HepG2 (cell line): ENCODE measurements around the gene AMBRA1. TPM values are rescaled to one million over a fixed set of nuclear protein-coding genes. Genes with fewer than 3 reads are reported as not detected.
A peak's percentile ranks its signal among the peaks of the same experiment; 100 is the strongest.

ENCODE experiments used
- ARNTL ChIP-seq: sonication (generic); formaldehyde crosslinking; IDR thresholded peaks from 2 replicates; pipeline ENCODE4 v1.4.0; 2020; ENCODE audit warnings: mild to moderate bottlenecking, missing genetic modification reagents
- ATF4 ChIP-seq, 2 experiments: fragments of 450-650 bp in 1 of 2; sonication (generic) in 1 of 2; formaldehyde crosslinking; IDR thresholded peaks; 2 replicates each; pipeline versions ENCODE4 v1.5.0 to v1.8.0; 2020 to 2022; ENCODE audit warnings: mild to moderate bottlenecking in 1 of 2, missing genetic modification reagents in 1 of 2
- FOXP1 ChIP-seq, 2 experiments: fragments of 450-650 bp in 1 of 2; IDR thresholded peaks; 2 replicates each; pipeline ENCODE4 v1.6.1; 2017 to 2018; ENCODE audit warnings: antibody characterized with exemption in 1 of 2
- GABPB1 ChIP-seq: IDR thresholded peaks from 2 replicates; pipeline ENCODE4 v1.6.1; 2016; ENCODE audit warnings: mild to moderate bottlenecking, missing genetic modification reagents, moderate library complexity, missing compliant biosample characterization
- KAT7 ChIP-seq: IDR thresholded peaks from 2 replicates; pipeline ENCODE4 v1.6.1; 2018; ENCODE audit warnings: borderline replicate concordance, missing compliant biosample characterization
- KIAA2018 ChIP-seq: sonication (generic); formaldehyde crosslinking; IDR thresholded peaks from 2 replicates; pipeline ENCODE4 v1.5.0; 2020; ENCODE audit warnings: mild to moderate bottlenecking, missing genetic modification reagents, borderline replicate concordance
- KLF16 ChIP-seq, 2 experiments: sonication (generic) in 1 of 2; formaldehyde crosslinking in 1 of 2; IDR thresholded peaks; 2 replicates each; pipeline versions ENCODE4 v1.6.1 to v1.8.0; 2016 to 2023; ENCODE audit warnings: missing genetic modification reagents in 2 of 2, missing compliant biosample characterization in 1 of 2
- ONECUT2 ChIP-seq: sonication (generic); formaldehyde crosslinking; IDR thresholded peaks from 2 replicates; pipeline ENCODE4 v1.4.0; 2020; ENCODE audit warnings: missing genetic modification reagents
- PITX1 ChIP-seq: sonication (generic); formaldehyde crosslinking; IDR thresholded peaks from 2 replicates; pipeline ENCODE4 v1.5.1; 2020; ENCODE audit warnings: mild to moderate bottlenecking, missing genetic modification reagents
- RBFOX2 ChIP-seq: fragments of 200-400 bp; formaldehyde crosslinking; IDR thresholded peaks from 2 replicates; pipeline ENCODE4 v1.6.1; 2017; ENCODE audit warnings: low read depth, mild to moderate bottlenecking, low read length
- TFDP1 ChIP-seq: IDR thresholded peaks from 2 replicates; pipeline ENCODE4 v1.6.1; 2016; ENCODE audit warnings: missing compliant biosample characterization, missing genetic modification reagents, borderline replicate concordance
- ZNF230 ChIP-seq: sonication (generic); formaldehyde crosslinking; IDR thresholded peaks from 2 replicates; pipeline ENCODE4 v1.4.0; 2020; ENCODE audit warnings: mild to moderate bottlenecking, missing genetic modification reagents
- ZNF891 ChIP-seq: sonication (generic); formaldehyde crosslinking; IDR thresholded peaks from 2 replicates; pipeline ENCODE4 v1.5.0; 2020; ENCODE audit warnings: mild to moderate bottlenecking, missing genetic modification reagents
- polyA plus RNA-seq, 8 experiments: library from polyadenylated mRNA; depleted of rRNA in 3 of 8; stranded (reverse) in 7 of 8; unstranded in 1 of 8; fragments of >200 nt; fragmentation: Illumina TruSeq in 4 of 8; extraction: Trizol in 4 of 8; gene quantifications; 2 replicates each; pipeline versions ENCODE4 v1.2.1 to v1.2.3, GENCODE V29; 2011 to 2016; ENCODE audit warnings: low read depth in 4 of 8, missing spikeins in 1 of 8, mixed read lengths in 1 of 8; ENCODE audit not compliant: insufficient read depth in 1 of 8
- total RNA-seq, 5 experiments: library from RNA; depleted of rRNA; stranded (reverse); fragments of >200 nt; fragmentation: Illumina TruSeq; extraction: Trizol; gene quantifications; 2 replicates each; pipeline ENCODE4 v1.2.3, GENCODE V29; 2016; ENCODE audit warnings: low read depth in 1 of 5
- TF ChIP-seq, protein P1 (sequence below): IDR thresholded peaks from 2 replicates; pipeline ENCODE4 v1.6.1; 2016; ENCODE audit warnings: missing genetic modification reagents, missing compliant biosample characterization
- TF ChIP-seq, protein P2 (sequence below): IDR thresholded peaks from 2 replicates; pipeline ENCODE4 v1.6.1; 2016; ENCODE audit warnings: missing biosample characterization, missing genetic modification reagents, low read depth

Gene AMBRA1
- total and polyA plus RNA-seq, 2 of the 13 experiments (the other 11 are each of a cell fraction or from before 2014, with no cell fraction given) = 15.7 to 26.0 TPM

GRCh38 chr11:46617134-46617971 lies 23.5 kb upstream of the AMBRA1 start, which contains the start of the genes ATG13 and HARBI1 (continued):
- TF ChIP-seq TFDP1 (peak; percentile 66; the same call in 1 of the 2 replicates), KIAA2018 (CRISPR knock-in tag) (0 out of 2 replicates have a peak, but pooled peaks have one; percentile 77), KLF16 (CRISPR knock-in tag; IDR thresholded peaks at IDR 0.05) (no peak; a peak in 1 of 4 replicates), GABPB1 (CRISPR knock-in tag) (peak; percentile 92), ARNTL (CRISPR knock-in tag) (peak; percentile 54; the same call in 1 of the 2 replicates), ATF4 (CRISPR knock-in tag; IDR thresholded peaks at IDR 0.05) (0 out of 4 replicates have a peak, but pooled peaks of 1 of the 2 experiments have one; percentile 10), FOXP1 (IDR thresholded peaks at IDR 0.05) (no peak), FOXP1 (CRISPR knock-in tag; IDR thresholded peaks at IDR 0.05) (0 out of 2 replicates have a peak, but pooled peaks have one; percentile 7), RBFOX2 (peak; percentile 82), PITX1 (CRISPR knock-in tag) (0 out of 2 replicates have a peak, but pooled peaks have one; percentile 41), ZNF891 (CRISPR knock-in tag) (no peak), KAT7 (CRISPR knock-in tag) (no peak; the same call in 1 of the 2 replicates), ONECUT2 (peak; percentile 41; the same call in 1 of the 2 replicates), ZNF230 (CRISPR knock-in tag) (0 out of 2 replicates have a peak, but pooled peaks have one; percentile 9)
- TF ChIP-seq, protein P1, sequence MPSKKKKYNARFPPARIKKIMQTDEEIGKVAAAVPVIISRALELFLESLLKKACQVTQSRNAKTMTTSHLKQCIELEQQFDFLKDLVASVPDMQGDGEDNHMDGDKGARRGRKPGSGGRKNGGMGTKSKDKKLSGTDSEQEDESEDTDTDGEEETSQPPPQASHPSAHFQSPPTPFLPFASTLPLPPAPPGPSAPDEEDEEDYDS (CRISPR knock-in tag) = peak; percentile 23; the same call in 1 of the 2 replicates
- TF ChIP-seq, protein P2, sequence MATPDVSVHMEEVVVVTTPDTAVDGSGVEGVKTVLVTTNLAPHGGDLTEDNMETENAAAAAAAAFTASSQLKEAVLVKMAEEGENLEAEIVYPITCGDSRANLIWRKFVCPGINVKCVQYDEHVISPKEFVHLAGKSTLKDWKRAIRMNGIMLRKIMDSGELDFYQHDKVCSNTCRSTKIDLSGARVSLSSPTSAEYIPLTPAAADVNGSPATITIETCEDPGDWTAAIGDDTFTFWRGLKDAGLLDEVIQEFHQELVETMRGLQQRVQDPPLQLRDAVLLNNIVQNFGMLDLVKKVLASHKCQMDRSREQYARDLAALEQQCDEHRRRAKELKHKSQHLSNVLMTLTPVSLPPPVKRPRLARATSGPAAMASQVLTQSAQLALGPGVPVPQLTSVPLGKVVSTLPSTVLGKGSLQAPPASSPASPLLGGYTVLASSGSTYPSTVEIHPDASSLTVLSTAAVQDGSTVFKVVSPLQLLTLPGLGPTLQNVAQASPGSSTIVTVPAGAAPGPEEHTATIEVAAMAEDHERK (CRISPR knock-in tag) = peak; percentile 56
